ENCODE results near the gene SLC7A5. TPM values are rescaled to one million over a fixed set of nuclear protein-coding genes. Genes with fewer than 3 reads are reported as not detected.

The SLC7A5 gene
- total RNA-seq, 1 donor from 2014 or later, result 41.6 TPM

DNA sequence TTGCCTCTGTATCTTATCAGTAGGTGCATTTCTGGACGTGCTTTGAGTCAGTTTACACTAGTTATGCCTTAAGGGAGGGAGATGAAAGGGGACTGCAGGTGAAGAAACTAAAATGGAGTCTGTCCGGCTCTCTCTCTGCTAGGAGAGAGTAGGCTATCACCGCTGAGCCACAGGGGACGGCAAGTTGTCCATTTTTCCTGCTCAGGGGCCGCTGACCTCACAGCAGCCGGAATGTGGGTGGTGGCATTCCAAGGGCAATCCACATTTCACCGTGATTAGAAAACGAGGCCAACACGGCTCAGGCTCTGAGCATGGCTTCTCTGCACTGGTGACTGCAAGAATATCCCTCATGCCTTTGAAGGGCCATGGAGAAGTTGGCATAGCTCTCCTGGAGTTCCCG, 84.5 kb downstream of the SLC7A5 start:
- TF ChIP-seq CTCF (conservative IDR thresholded peaks at IDR 0.05), result no peak
- no peak for DNase-seq (ENCODE audit: low read depth, low spot score)
- Mint-ChIP-seq H3K27ac (ENCODE audit: unreplicated experiment) (no peak overlapping the region), H3K27me3 (ENCODE audit: low read depth) (no peaks in the 10 kb centered on the region), H3K9me3 (no peaks in the 10 kb centered on the region), H3K4me1 (no peaks in the 10 kb centered on the region), H3K36me3 (ENCODE audit: low read depth) (no peaks in the 10 kb centered on the region), H3K4me3 (no peak overlapping the region)

- Mint-ChIP-seq H3K36me3 (ENCODE audit: low read depth) (no peaks in the 10 kb centered on the region), H3K27ac (ENCODE audit: unreplicated experiment) (no peak overlapping the region), H3K4me3 (no peak overlapping the region), H3K9me3 (no peaks in the 10 kb centered on the region), H3K4me1 (peaks cover 20% of the 10 kb centered on the region), H3K27me3 (ENCODE audit: low read depth) (peaks cover 2% of the 10 kb centered on the region)
- no peak for TF ChIP-seq CTCF (conservative IDR thresholded peaks at IDR 0.05)
- DNase-seq (ENCODE audit: low read depth, low spot score), result no peak
These were observed 87.3 kb downstream of the SLC7A5 start for GRCh38 chr16:87782033-87782432.

- DNase-seq (ENCODE audit: low read depth, low spot score), result no peak
- Mint-ChIP-seq H3K4me1 (peaks cover 20% of the 10 kb centered on the region), H3K4me3 (no peak overlapping the region), H3K27ac (ENCODE audit: unreplicated experiment) (peak overlapping the region; percentile 43), H3K27me3 (ENCODE audit: low read depth) (peaks cover 2% of the 10 kb centered on the region), H3K9me3 (no peaks in the 10 kb centered on the region), H3K36me3 (ENCODE audit: low read depth) (no peaks in the 10 kb centered on the region)
- no peak for TF ChIP-seq CTCF (conservative IDR thresholded peaks at IDR 0.05)
These were observed 88.8 kb downstream of the SLC7A5 start for GRCh38 chr16:87780385-87780989.

Small RNA genes lying within 50 kb of the gene (microRNA-seq; reads per million reads assigned to microRNA genes)
- not detected for gene MIR6775

Other genes with a start within 250 kb of the SLC7A5 start
- gene KLHDC4, start 103.5 kb downstream of the SLC7A5 start, total RNA-seq, result 55.4 and 57.0 TPM in 2 replicates
- gene CA5A, start 67.0 kb upstream of the SLC7A5 start, total RNA-seq, result not detected in 2 replicates
- 34.0 and 39.1 TPM in 2 replicates for gene BANP, start 81.9 kb upstream of the SLC7A5 start, total RNA-seq